ENCODE measurements around the gene SRSF10.

The SRSF10 gene

DNA sequence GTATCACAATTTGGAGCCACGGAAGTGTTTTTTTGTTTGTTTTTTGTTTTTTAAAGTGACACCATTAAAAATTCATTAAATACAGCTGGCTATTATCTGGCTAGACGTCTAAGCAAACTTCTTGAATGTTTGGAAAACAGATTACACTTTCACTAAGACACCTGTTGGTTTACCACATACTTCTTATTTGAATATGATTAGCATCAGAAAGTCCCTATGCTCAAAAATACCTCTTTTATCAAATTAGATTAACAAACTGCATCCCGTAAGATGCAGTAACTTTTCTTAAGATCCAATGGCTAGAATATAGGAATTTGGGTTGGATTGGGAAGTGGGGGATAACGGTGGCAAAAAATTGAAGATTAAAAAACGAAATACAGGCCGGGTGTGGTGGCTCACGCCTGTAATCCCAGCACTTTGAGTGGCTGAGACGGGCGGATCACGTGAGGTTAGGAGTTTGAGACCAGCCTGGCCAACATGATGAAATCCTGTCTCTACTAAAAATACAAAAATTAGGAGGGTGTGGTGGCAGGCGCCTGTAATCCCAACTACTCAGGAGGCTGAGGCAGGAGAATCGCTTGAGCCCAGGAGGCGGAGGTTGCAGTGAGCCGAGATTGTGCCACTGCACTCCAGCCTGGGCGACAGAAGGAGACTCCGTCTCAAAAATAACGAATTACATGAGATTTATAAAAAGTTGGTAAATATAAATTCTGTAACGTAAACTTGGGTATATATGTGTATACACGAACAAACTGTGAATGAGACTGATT lies 21.9 kb downstream of the SRSF10 start:
- DNase-seq: peak; percentile 29 to 33

DNA sequence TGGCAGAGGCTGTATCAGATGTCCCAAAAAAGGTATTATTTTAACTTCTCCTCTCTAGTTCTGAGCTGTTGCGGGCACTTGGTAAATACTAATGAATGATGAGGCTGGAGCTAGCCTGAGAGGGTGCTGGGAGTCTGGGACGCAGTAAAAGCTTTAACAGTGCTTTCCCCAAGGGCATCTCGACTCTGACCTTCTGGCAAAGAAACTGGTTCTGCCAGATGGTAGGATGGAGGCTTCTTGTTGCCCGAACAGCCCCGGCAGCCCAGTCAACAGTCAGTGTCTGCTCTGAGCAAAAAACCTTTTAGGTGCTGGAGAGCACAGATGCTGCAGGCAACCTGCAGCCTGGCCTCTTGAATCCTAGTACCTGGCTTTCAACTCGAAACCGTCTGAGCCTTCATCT lies 23.0 kb downstream of the SRSF10 start:
- DNase-seq: no peak

GRCh38 chr1:23953020-23953419 lies 27.1 kb downstream of the SRSF10 start:
- DNase-seq: no peak

- DNase-seq: no peak
Observed at GRCh38 chr1:23947366-23947765, 32.8 kb downstream of the SRSF10 start.

DNA sequence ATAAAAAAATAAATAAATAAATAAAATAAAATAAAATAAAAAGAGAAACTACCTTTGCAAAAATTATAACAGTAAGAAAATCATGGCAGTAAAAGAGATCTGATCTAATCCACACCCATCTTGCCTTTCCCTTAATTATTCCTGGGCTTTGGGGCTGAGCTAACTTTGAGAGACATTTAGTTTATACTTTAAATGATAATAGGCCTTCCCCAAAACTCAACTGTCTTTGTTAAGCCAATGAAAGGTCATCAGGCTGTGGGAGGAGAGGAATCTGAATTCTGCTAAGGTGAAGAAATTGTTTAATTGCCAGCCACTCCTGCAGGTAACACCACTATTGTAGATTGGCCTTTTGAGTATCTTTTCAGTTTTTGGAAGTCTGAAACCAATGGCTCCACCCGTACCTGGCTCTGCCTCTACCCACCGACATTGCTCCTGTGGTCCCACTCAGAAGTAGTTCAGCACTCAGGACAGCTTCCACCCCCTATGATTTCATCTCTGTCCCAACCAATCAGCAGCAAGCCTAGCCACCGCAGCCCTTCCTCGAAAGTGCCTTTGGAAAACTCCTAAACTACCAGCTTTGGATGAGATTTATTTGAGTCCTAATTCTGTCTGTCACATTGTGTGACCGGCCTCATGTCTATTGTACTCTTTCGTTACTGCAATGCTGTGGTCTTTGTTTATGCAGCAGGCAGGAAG lies 43.5 kb downstream of the SRSF10 start:
- no peak for DNase-seq

- no peak for DNase-seq
Observed at GRCh38 chr1:23931491-23931880, 48.6 kb downstream of the SRSF10 start.

- DNase-seq: peak; percentile 63 to 76
Observed at GRCh38 chr1:23930861-23931490, 49.2 kb downstream of the SRSF10 start.

DNA sequence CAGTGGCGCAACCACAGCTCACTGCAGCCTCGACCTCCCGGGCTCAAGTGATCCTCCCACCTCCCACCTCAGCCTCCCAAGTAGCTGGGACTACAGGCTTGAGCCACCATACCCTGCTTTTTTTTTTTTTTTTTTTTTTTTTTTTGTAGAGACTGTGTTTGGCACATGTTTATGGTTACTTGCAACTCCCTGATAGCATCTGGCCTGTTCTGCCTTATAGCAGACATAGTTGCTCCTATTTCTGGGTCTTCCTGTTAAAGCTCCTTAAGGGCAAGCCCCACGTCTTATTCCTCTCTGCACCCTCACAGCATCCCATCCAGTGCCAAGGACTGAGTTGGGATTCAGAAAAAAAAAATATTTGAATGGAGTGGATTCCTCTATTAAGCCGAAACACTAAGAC lies 49.9 kb downstream of the SRSF10 start:
- DNase-seq: no peak

GRCh38 chr1:23928789-23929188 lies 51.3 kb downstream of the SRSF10 start:
- no peak for DNase-seq

GRCh38 chr1:23927097-23927496 lies 53.0 kb downstream of the SRSF10 start:
- DNase-seq: no peak

- DNase-seq: no peak
Observed at GRCh38 chr1:23925279-23925678, 54.8 kb downstream of the SRSF10 start.

GRCh38 chr1:23924601-23925000 lies 55.5 kb downstream of the SRSF10 start:
- DNase-seq: no peak

- DNase-seq: no peak
Observed at GRCh38 chr1:23923592-23924499, 56.3 kb downstream of the SRSF10 start.

GRCh38 chr1:23922321-23922943 lies 57.7 kb downstream of the SRSF10 start:
- no peak for DNase-seq

GRCh38 chr1:23916209-23917131 lies 63.7 kb downstream of the SRSF10 start:
- DNase-seq: peak; percentile 84 to 86

- no peak for DNase-seq
Observed at GRCh38 chr1:23915466-23915865, 64.7 kb downstream of the SRSF10 start.

DNA sequence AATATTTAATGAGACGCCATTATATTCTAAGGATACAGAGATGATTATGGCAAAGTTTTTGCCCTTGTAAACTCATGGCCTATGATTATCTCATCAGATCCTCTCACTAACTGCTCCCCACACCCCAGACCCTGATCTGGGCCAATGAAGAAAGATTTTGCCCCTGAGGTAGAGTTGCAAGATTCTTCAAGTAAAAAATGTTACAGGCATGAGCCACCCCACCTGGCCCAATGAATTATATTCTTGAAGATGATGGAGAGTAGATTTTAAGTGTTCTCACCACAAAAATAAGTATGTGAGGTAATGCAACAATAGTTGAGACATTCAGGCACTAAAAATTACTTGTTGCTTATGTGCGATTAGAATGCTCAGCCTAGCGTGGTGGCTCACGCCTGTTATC lies 65.2 kb downstream of the SRSF10 start:
- DNase-seq: no peak
